DND-41 (cell line): ENCODE measurements around the gene HIBADH.

ENCODE experiments used
- EZH2 ChIP-seq: IDR thresholded peaks from 3 replicates; pipeline ENCODE4 v1.6.1; 2012; ENCODE audit warnings: borderline replicate concordance, low read depth, mild to moderate bottlenecking, moderate library complexity, low read length, inconsistent platforms; ENCODE audit not compliant: severe bottlenecking
- TF ChIP-seq, protein P1 (sequence below): IDR thresholded peaks from 2 replicates; pipeline ENCODE4 v1.5.1; 2012; ENCODE audit warnings: borderline replicate concordance, low read length, moderate library complexity, mild to moderate bottlenecking; ENCODE audit not compliant: poor library complexity, severe bottlenecking; ENCODE audit errors: extremely low read depth

DNA sequence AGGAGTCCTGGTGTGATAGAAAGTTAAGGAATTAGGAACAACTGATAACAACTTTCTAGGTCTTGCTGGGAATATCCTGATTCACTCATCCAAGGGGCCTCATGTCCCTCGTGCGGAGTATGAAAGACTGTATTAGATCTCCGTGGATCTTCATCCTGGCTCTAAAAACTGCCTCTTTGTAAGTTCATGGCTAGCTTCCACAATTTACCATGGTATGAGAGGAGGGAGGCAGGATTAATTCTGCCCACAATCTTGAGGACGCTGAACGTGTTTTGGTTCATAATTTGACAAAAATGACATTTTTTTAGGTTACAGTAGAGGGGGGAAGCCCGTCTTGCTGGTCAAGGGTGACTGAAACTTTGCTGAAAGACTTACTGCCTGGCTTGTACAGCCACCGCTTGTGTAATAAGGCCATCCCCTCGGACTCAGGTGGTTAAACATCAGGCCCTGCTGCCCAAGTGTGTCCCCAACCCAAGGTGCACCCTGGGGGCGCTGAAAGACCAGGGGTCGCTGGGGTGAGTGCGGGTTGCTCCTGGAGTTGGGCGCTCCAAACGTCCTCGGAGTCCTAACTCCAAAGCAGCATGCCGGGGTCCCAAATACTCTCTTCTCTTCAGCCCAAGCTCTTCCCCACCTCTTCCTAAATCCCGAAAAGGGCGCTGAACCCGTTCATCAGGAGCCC lies 733 bp downstream of the HIBADH start:
- TF ChIP-seq, protein P1, sequence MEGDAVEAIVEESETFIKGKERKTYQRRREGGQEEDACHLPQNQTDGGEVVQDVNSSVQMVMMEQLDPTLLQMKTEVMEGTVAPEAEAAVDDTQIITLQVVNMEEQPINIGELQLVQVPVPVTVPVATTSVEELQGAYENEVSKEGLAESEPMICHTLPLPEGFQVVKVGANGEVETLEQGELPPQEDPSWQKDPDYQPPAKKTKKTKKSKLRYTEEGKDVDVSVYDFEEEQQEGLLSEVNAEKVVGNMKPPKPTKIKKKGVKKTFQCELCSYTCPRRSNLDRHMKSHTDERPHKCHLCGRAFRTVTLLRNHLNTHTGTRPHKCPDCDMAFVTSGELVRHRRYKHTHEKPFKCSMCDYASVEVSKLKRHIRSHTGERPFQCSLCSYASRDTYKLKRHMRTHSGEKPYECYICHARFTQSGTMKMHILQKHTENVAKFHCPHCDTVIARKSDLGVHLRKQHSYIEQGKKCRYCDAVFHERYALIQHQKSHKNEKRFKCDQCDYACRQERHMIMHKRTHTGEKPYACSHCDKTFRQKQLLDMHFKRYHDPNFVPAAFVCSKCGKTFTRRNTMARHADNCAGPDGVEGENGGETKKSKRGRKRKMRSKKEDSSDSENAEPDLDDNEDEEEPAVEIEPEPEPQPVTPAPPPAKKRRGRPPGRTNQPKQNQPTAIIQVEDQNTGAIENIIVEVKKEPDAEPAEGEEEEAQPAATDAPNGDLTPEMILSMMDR: peak; percentile 52
- no peak for TF ChIP-seq EZH2
